ENCODE measurements around the gene GORASP2. TPM values are rescaled to one million over a fixed set of nuclear protein-coding genes. Genes with fewer than 3 reads are reported as not detected.

The GORASP2 gene
- total RNA-seq, 1 experiment from 2014 or later = 102 TPM

GRCh38 chr2:170969030-170969429 is 40.0 kb downstream of the GORASP2 start (continued):
- no peak for TF ChIP-seq ZNF281 (CRISPR knock-in tag; IDR thresholded peaks at IDR 0.05)
- no peak for TF ChIP-seq ARID4B (CRISPR knock-in tag; IDR thresholded peaks at IDR 0.05; ENCODE audit: borderline replicate concordance)
- no peak for TF ChIP-seq ZNF425 (CRISPR knock-in tag; conservative IDR thresholded peaks at IDR 0.05)
- no peak for TF ChIP-seq NR3C1 (CRISPR knock-in tag; conservative IDR thresholded peaks at IDR 0.05; ENCODE audit: low read depth)
- no peak for TF ChIP-seq FOXP4 (CRISPR knock-in tag; IDR thresholded peaks at IDR 0.05)
- no peak for TF ChIP-seq ATF1 (CRISPR knock-in tag; IDR thresholded peaks at IDR 0.05)

GRCh38 chr2:170969872-170970496 is 40.9 kb downstream of the GORASP2 start:
- H3K36me3 Mint-ChIP-seq = peaks cover 30% of the 10 kb centered on the region
- no peaks in the 10 kb centered on the region for H3K9me3 Mint-ChIP-seq
- H3K4me3 Mint-ChIP-seq = no peak overlapping the region
- DNase-seq (ENCODE audit: low spot score) = no peak
- peaks cover 4% of the 10 kb centered on the region for H3K27me3 Mint-ChIP-seq (ENCODE audit: low read depth)
- H3K27ac Mint-ChIP-seq = no peak overlapping the region
- no peak for ATAC-seq
- POLR2A ChIA-PET = no interaction called here
- peaks cover 38% of the 10 kb centered on the region for H3K4me1 Mint-ChIP-seq
- CTCF ChIA-PET = interaction anchor here (5.8 kb wide), 1 partner anchor 41 kb away, joined by 34 read pairs; the partner anchor contains the start of gene GORASP2
- TF ChIP-seq CBFB (CRISPR knock-in tag; IDR thresholded peaks at IDR 0.05; ENCODE audit: low read depth) = no peak
- no peak for TF ChIP-seq IRF2 (CRISPR knock-in tag; IDR thresholded peaks at IDR 0.05; ENCODE audit: borderline replicate concordance, low read depth)
- TF ChIP-seq MAX (CRISPR knock-in tag; IDR thresholded peaks at IDR 0.05) = no peak
- no peak for TF ChIP-seq SOX15 (CRISPR knock-in tag; IDR thresholded peaks at IDR 0.05)
- TF ChIP-seq ZBTB43 (CRISPR knock-in tag; IDR thresholded peaks at IDR 0.05) = no peak
- TF ChIP-seq ATF6 (CRISPR knock-in tag; IDR thresholded peaks at IDR 0.05) = no peak
- TF ChIP-seq ZNF416 (CRISPR knock-in tag; IDR thresholded peaks at IDR 0.05) = no peak
- TF ChIP-seq ZNF396 (CRISPR knock-in tag; IDR thresholded peaks at IDR 0.05; ENCODE audit: borderline replicate concordance) = no peak
- no peak for TF ChIP-seq PRRX2 (CRISPR knock-in tag; IDR thresholded peaks at IDR 0.05)
- TF ChIP-seq NFE2L1 (CRISPR knock-in tag; IDR thresholded peaks at IDR 0.05) = no peak
- no peak for TF ChIP-seq ZNF512 (CRISPR knock-in tag; IDR thresholded peaks at IDR 0.05; ENCODE audit: borderline replicate concordance)
- no peak for TF ChIP-seq TEAD1 (CRISPR knock-in tag; IDR thresholded peaks at IDR 0.05)

Measured in WTC11 (cell line).